H1 (cell line): ENCODE results near the gene SH3GL1. TPM values are rescaled to one million over a fixed set of nuclear protein-coding genes. Genes with fewer than 3 reads are reported as not detected.

Experiments used
- CTCF ChIA-PET: fragments of 300-600 bp; sonication (Branson Sonifier 250); formaldehyde crosslinking; loops from one replicate; lab custom pipeline; 2021; ENCODE audit not compliant: partially characterized antibody; lab: Charles Lee
- POLR2A ChIA-PET: fragments of 300-600 bp; sonication (Branson Sonifier 250); formaldehyde crosslinking; loops from one replicate; lab custom pipeline; 2021; ENCODE audit warnings: inconsistent platforms; ENCODE audit not compliant: partially characterized antibody; lab: Charles Lee
- DNase-seq, 2 experiments: peaks; one replicate each; pipeline versions ENCODE4 v3.0.0 to v3.0.0-alpha.2; 2010 to 2022; ENCODE audit warnings: low spot score in 2 of 2, low read depth in 1 of 2, mixed read lengths in 1 of 2
- FAIRE-seq: peaks from 2 replicates; lab custom pipeline; 2011; peaks lifted over from hg19 to GRCh38; lab: Jason Lieb, UNC
- H2AFZ ChIP-seq: 2 replicates; pipeline ENCODE4 v1.8.1; 2012; ENCODE audit warnings: low read length, inconsistent platforms
- H2AK5ac ChIP-seq: 2 replicates; pipeline ENCODE4 v1.6.1; 2013; ENCODE audit warnings: low read depth, low read length
- H2BK120ac ChIP-seq: replicated peaks from 2 replicates; pipeline ENCODE3; 2013; ENCODE audit warnings: low read depth, low read length, inconsistent platforms
- H2BK12ac ChIP-seq: 2 replicates; pipeline ENCODE4 v1.6.1; 2013; ENCODE audit warnings: low read depth, low read length
- H2BK15ac ChIP-seq: 2 replicates; pipeline ENCODE4 v1.6.1; 2013; ENCODE audit warnings: low read length
- H2BK20ac ChIP-seq: 2 replicates; pipeline ENCODE4 v1.6.1; 2013; ENCODE audit warnings: low read length
- H2BK5ac ChIP-seq: 2 replicates; pipeline ENCODE4 v1.6.1; 2013; ENCODE audit warnings: low read depth, low read length
- H3K14ac ChIP-seq: 2 replicates; pipeline ENCODE4 v1.6.1; 2013; ENCODE audit warnings: inconsistent platforms; ENCODE audit not compliant: insufficient read length
- H3K18ac ChIP-seq: 2 replicates; pipeline ENCODE4 v1.6.1; 2013; ENCODE audit warnings: low read length; ENCODE audit errors: extremely low read depth
- H3K23ac ChIP-seq: 2 replicates; pipeline ENCODE4 v1.6.1; 2013; ENCODE audit warnings: inconsistent platforms; ENCODE audit not compliant: insufficient read length
- H3K23me2 ChIP-seq: 2 replicates; pipeline ENCODE4 v1.6.1; 2013; ENCODE audit warnings: low read depth, low read length
- H3K27ac ChIP-seq: 2 replicates; pipeline ENCODE4 v1.6.1; 2011; ENCODE audit warnings: low read depth, low read length, inconsistent platforms
- H3K27me3 ChIP-seq, 4 experiments: replicated peaks in 1 of 4; 1 replicate in 1 of 4; 2 replicates in 3 of 4; pipeline versions ENCODE4 v1.6.1 to v1.8.1; 2011 to 2013; ENCODE audit warnings: low read length in 3 of 4, mild to moderate bottlenecking in 3 of 4, inconsistent platforms in 2 of 4, mixed read lengths in 2 of 4, moderate library complexity in 1 of 4; ENCODE audit not compliant: control insufficient read depth in 3 of 4, insufficient read depth in 3 of 4; ENCODE audit errors: extremely low read depth in 1 of 4
- H3K36me3 ChIP-seq, 4 experiments: 2 replicates each; pipeline versions ENCODE4 v1.6.1 to v1.8.1; 2011 to 2013; ENCODE audit warnings: mild to moderate bottlenecking in 4 of 4, low read length in 3 of 4, moderate library complexity in 2 of 4, control low read depth in 1 of 4, inconsistent platforms in 1 of 4; ENCODE audit not compliant: insufficient read depth in 4 of 4, control insufficient read depth in 2 of 4
- H3K4ac ChIP-seq: replicated peaks from 2 replicates; pipeline ENCODE3; 2013; ENCODE audit warnings: low read length, low read depth, mixed read lengths, inconsistent platforms; ENCODE audit not compliant: insufficient read length
- H3K4me1 ChIP-seq, 4 experiments: replicated peaks in 1 of 4; 1 replicate in 1 of 4; 2 replicates in 3 of 4; pipeline versions ENCODE4 v1.6.1 to v1.8.1; 2011 to 2013; ENCODE audit warnings: low read length in 3 of 4, inconsistent platforms in 2 of 4, mixed read lengths in 1 of 4; ENCODE audit not compliant: insufficient read depth in 4 of 4, control insufficient read depth in 3 of 4
- H3K4me2 ChIP-seq, 2 experiments: 2 replicates each; pipeline versions ENCODE4 v1.6.1 to v1.8.1; 2011 to 2013; ENCODE audit warnings: low read depth in 2 of 2, low read length in 2 of 2, control low read depth in 1 of 2, inconsistent platforms in 1 of 2, mild to moderate bottlenecking in 1 of 2; ENCODE audit not compliant: insufficient read depth in 1 of 2
- H3K4me3 ChIP-seq, 4 experiments: fragments of 200-600, 300-600 bp in 1 of 4; sonication (generic), shearing (Covaris generic), sonication (Bioruptor Twin) in 1 of 4; 2 replicates each; pipeline versions ENCODE4 v1.5.1 to v1.8.1; 2011 to 2016; ENCODE audit warnings: low read length in 4 of 4, low read depth in 3 of 4, control low read depth in 2 of 4, inconsistent platforms in 2 of 4, mild to moderate bottlenecking in 2 of 4, mixed read lengths in 1 of 4, moderate library complexity in 1 of 4; ENCODE audit not compliant: insufficient read depth in 2 of 4; ENCODE audit errors: extremely low read depth in 1 of 4
- H3K56ac ChIP-seq: replicated peaks from 2 replicates; pipeline ENCODE3; 2013; ENCODE audit warnings: low read depth, mild to moderate bottlenecking, mixed read lengths, low read length, inconsistent platforms; ENCODE audit not compliant: insufficient read length
- H3K79me1 ChIP-seq: 2 replicates; pipeline ENCODE4 v1.6.1; 2013; ENCODE audit warnings: low read depth, low read length, control low read depth
- H3K79me2 ChIP-seq, 2 experiments: 2 replicates each; pipeline versions ENCODE4 v1.6.1 to v1.8.1; 2012 to 2013; ENCODE audit warnings: low read length in 2 of 2, mild to moderate bottlenecking in 2 of 2, inconsistent platforms in 1 of 2; ENCODE audit not compliant: insufficient read depth in 2 of 2, control insufficient read depth in 1 of 2
- H3K9ac ChIP-seq, 4 experiments: replicated peaks in 1 of 4; 1 replicate in 1 of 4; 2 replicates in 3 of 4; pipeline versions ENCODE4 v1.6.1 to v1.8.1; 2011 to 2013; ENCODE audit warnings: low read depth in 3 of 4, low read length in 3 of 4, control low read depth in 2 of 4, mild to moderate bottlenecking in 2 of 4, moderate library complexity in 2 of 4, inconsistent platforms in 1 of 4; ENCODE audit errors: extremely low read depth in 1 of 4
- H3K9me3 ChIP-seq, 2 experiments: 2 replicates each; pipeline versions ENCODE4 v1.6.1 to v1.8.1; 2012 to 2013; ENCODE audit warnings: mild to moderate bottlenecking in 2 of 2, moderate library complexity in 2 of 2, control low read depth in 1 of 2, inconsistent platforms in 1 of 2, low read depth in 1 of 2, low read length in 1 of 2, mixed read lengths in 1 of 2; ENCODE audit not compliant: insufficient read depth in 2 of 2
- H4K20me1 ChIP-seq, 2 experiments: replicated peaks in 1 of 2; 2 replicates each; pipeline versions ENCODE3 to v1.8.1; 2011 to 2013; ENCODE audit warnings: inconsistent platforms in 2 of 2, low read length in 2 of 2, mild to moderate bottlenecking in 1 of 2; ENCODE audit not compliant: insufficient read depth in 2 of 2, control insufficient read depth in 1 of 2
- H4K5ac ChIP-seq: 2 replicates; pipeline ENCODE4 v1.6.1; 2013; ENCODE audit warnings: low read length, low read depth, mixed read lengths, inconsistent platforms; ENCODE audit not compliant: insufficient read length
- H4K8ac ChIP-seq: 2 replicates; pipeline ENCODE4 v1.8.0; 2013; ENCODE audit warnings: mild to moderate bottlenecking, moderate library complexity, low read length, inconsistent platforms; ENCODE audit not compliant: insufficient read depth; ENCODE audit errors: extremely low read depth
- H4K91ac ChIP-seq: replicated peaks from 2 replicates; pipeline ENCODE3; 2013; ENCODE audit warnings: low read length, mixed read lengths, inconsistent platforms; ENCODE audit not compliant: insufficient read length
- CBX8 ChIP-seq: fragments of 300-800, 300-1000 bp; sonication (generic); IDR thresholded peaks from 2 replicates; pipeline ENCODE4 v1.7.1; 2016; ENCODE audit warnings: low read depth, low read length, borderline replicate concordance
- CHD1 ChIP-seq: IDR thresholded peaks from 2 replicates; pipeline ENCODE4 v1.6.1; 2012; ENCODE audit warnings: low read depth, low read length, improper control_type of control experiment
- CREB1 ChIP-seq: IDR thresholded peaks from 2 replicates; pipeline ENCODE4 v1.6.1; 2012; ENCODE audit warnings: inconsistent platforms
- CTBP2 ChIP-seq: IDR thresholded peaks from 2 replicates; pipeline ENCODE4 v1.7.0; 2011; ENCODE audit warnings: borderline replicate concordance, mild to moderate bottlenecking, moderate library complexity, mixed read lengths, low read length; ENCODE audit not compliant: insufficient read depth, insufficient read length
- EGR1 ChIP-seq: IDR thresholded peaks from 2 replicates; pipeline ENCODE4 v1.6.1; 2011; ENCODE audit warnings: low read depth, low read length, borderline replicate concordance
- NANOG ChIP-seq: IDR thresholded peaks from 2 replicates; pipeline ENCODE4 v1.6.1; 2011; ENCODE audit warnings: low read length, low read depth, mild to moderate bottlenecking, inconsistent platforms; ENCODE audit not compliant: insufficient read depth, poor library complexity, severe bottlenecking
- POLR2A ChIP-seq, 2 experiments: IDR thresholded peaks; 1 replicate in 1 of 2; 2 replicates in 1 of 2; pipeline ENCODE4 v1.6.1; 2011; ENCODE audit warnings: low read depth in 2 of 2, low read length in 2 of 2, mild to moderate bottlenecking in 2 of 2; ENCODE audit errors: control extremely low read depth in 1 of 2
- POLR2AphosphoS5 ChIP-seq: IDR thresholded peaks from 2 replicates; pipeline ENCODE4 v1.6.1; 2011; ENCODE audit warnings: low read depth, low read length
- RBBP5 ChIP-seq: IDR thresholded peaks from 2 replicates; pipeline ENCODE4 v1.7.1; 2012; ENCODE audit warnings: low read depth, mild to moderate bottlenecking, inconsistent platforms, low read length, moderate library complexity, borderline replicate concordance
- SIRT6 ChIP-seq: IDR thresholded peaks from one replicate; pipeline ENCODE4 v1.7.1; 2012; ENCODE audit warnings: low read length, inconsistent platforms
- TCF12 ChIP-seq: IDR thresholded peaks from 2 replicates; pipeline ENCODE4 v1.6.1; 2011; ENCODE audit warnings: low read depth, mild to moderate bottlenecking, low read length
- WGBS, 2 experiments: shearing (Covaris generic) in 1 of 2; methylation state at CpG; one replicate each; pipeline versions ENCODE4 v1.1.6 to v1.1.7; 2013 to 2015; ENCODE audit warnings: low lambda C conversion rate in 2 of 2, mixed read lengths in 2 of 2, inconsistent platforms in 1 of 2, low coverage in 1 of 2, missing lambda C conversion rate in 1 of 2; ENCODE audit not compliant: insufficient replicate concordance in 2 of 2, insufficient coverage in 1 of 2, insufficient read length in 1 of 2; ENCODE audit errors: extremely low coverage in 1 of 2, missing lambda C conversion rate in 1 of 2; 5-methylcytosine and 5-hydroxymethylcytosine counted together
- polyA plus RNA-seq, 7 experiments: library from polyadenylated mRNA; depleted of rRNA in 3 of 7; stranded (reverse) in 5 of 7; unstranded in 2 of 7; fragments of >200 nt in 5 of 7; fragments of 200-250 nt in 2 of 7; gene quantifications; 1 replicate in 5 of 7; 2 replicates in 1 of 7; 4 replicates in 1 of 7; pipeline versions ENCODE4 v1.2.1 to v1.2.3, GENCODE V29; 2011 to 2013; ENCODE audit warnings: missing spikeins in 2 of 7, mixed read lengths in 2 of 7
- total RNA-seq: library from RNA; stranded (reverse); fragmentation: NEBNext Ultra II Directional; extraction: Animal tissue kit (Norgen Biotek cat#: 25700); gene quantifications from 2 replicates; pipeline ENCODE4 v1.2.1, GENCODE V29; 2021

Gene SH3GL1
- total and polyA plus RNA-seq, 2 of the 8 experiments (the other 6 are each of a cell fraction or from before 2014, with no cell fraction given), result 81.5 to 102 TPM

DNA sequence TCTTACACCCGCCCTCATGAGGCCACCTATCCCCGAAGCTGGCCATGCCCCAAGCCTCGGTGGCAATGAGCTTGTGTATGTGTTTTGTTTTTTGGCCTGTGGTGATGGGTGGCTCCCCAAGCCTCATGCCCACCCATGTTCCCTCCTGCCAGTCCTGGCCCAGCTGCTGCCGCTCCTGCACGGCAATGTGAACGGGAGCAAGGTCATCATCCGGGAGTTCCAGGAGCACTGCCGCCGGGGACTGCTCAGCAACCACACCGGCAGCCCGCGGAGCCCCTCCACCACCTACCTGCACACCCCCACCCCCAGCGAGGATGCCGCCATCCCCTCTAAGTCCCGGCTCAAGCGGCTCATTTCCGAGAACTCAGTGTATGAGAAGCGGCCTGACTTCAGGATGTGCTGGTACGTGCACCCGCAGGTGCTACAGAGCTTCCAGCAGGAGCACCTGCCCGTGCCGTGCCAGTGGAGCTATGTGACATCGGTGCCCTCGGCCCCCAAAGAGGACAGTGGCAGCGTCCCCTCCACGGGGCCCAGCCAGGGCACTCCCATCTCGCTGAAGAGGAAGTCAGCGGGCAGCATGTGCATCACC lies 32.7 kb upstream of the SH3GL1 start:
- H2BK20ac ChIP-seq, result no peak overlapping the region
- no peak overlapping the region for H3K14ac ChIP-seq
- H3K4me2 ChIP-seq, result no peak overlapping the region
- no peak overlapping the region for H2BK5ac ChIP-seq
- no peak overlapping the region for H2AFZ ChIP-seq
- POLR2A ChIA-PET, result interaction anchor here (49.6 to 58.1 kb wide), 2 partner anchors 5 to 8 kb away, joined by 1590 read pairs; partner anchors contain the start of genes CHAF1A, SH3GL1 and UBXN6
- WGBS, 2 experiments, result 93% methylated on average over 22 of the region's 28 CpGs; no CpG with 5 or more reads in 1 of the 2 experiments
- no peak overlapping the region for H3K56ac ChIP-seq
- no peak overlapping the region for H4K8ac ChIP-seq
- H3K9me3 ChIP-seq, result no peaks in the 10 kb centered on the region
- no peak overlapping the region for H3K27ac ChIP-seq
- no peak for TF ChIP-seq CHD1
- no peak; the same call in 1 of the 2 replicates for TF ChIP-seq POLR2AphosphoS5
- no peak for TF ChIP-seq NANOG
- no peak for TF ChIP-seq EGR1
- TF ChIP-seq TCF12, result no peak
- no peak for TF ChIP-seq CREB1
- TF ChIP-seq POLR2A (IDR thresholded peaks at IDR 0.05; ENCODE audit: control extremely low read depth in 1 of 2, low read depth in 2 of 2, low read length in 2 of 2), result no peak
- no peak for TF ChIP-seq RBBP5
- TF ChIP-seq CTBP2, result no peak
- no peak for TF ChIP-seq CBX8
- TF ChIP-seq SIRT6, result no peak
- CTCF ChIA-PET, result no interaction called here
- DNase-seq, result no peak
- no peaks in the 10 kb centered on the region for H3K4me1 ChIP-seq
- H3K36me3 ChIP-seq, result peaks cover 62 to 89% (median 82%) of the 10 kb centered on the region in 4 experiments
- H3K4ac ChIP-seq, result no peak overlapping the region
- no peak overlapping the region for H3K23ac ChIP-seq
- FAIRE-seq, result no peak
- peaks cover 9% of the 10 kb centered on the region for H3K79me1 ChIP-seq
- no peak overlapping the region for H2BK15ac ChIP-seq
- H3K9ac ChIP-seq, result no peak overlapping the region
- H3K79me2 ChIP-seq, result peaks cover 0 to 9% of the 10 kb centered on the region in 2 experiments; a peak in 1 of 4 replicates
- H3K4me3 ChIP-seq, result no peak overlapping the region
- no peak overlapping the region for H4K91ac ChIP-seq
- H4K20me1 ChIP-seq, result peaks cover 15 to 35% of the 10 kb centered on the region in 2 experiments
- H2AK5ac ChIP-seq, result no peak overlapping the region
- no peak overlapping the region for H4K5ac ChIP-seq
- no peak overlapping the region for H2BK12ac ChIP-seq
- no peaks in the 10 kb centered on the region for H3K27me3 ChIP-seq
- H3K23me2 ChIP-seq, result no peaks in the 10 kb centered on the region
- H3K18ac ChIP-seq, result no peak overlapping the region
- H2BK120ac ChIP-seq, result no peak overlapping the region
